HTERT RPE-1 (cell line): ENCODE results near the gene MRC1.

ENCODE experiments used
- in situ Hi-C: fragments of 300-500 bp; cut with MboI; formaldehyde crosslinking; loops from 4 replicates; pipeline ENCODE4 v1.14.3; 2020; ENCODE audit warnings: low sequenced_read_pairs

MRC1 gene

DNA sequence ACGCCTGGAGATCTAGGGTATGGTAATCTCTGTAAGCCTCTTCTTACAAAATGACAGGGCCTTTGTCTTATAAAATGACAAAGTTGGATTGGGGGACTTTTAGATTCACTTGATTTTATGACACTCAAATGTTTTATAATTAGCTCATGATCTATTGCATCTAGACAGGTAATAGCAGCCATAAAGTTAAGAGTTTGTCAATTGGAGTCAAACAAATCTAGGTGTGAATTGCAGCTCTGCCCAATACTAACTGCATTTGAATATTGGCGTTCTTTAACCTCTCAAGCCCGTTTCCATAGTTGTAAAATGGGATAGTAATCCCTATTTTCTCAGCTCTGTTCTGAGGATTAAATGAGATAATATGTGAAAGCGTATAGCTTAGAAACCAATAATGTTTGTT, 14.1 kb upstream of the MRC1 start:
- in situ Hi-C loops, result no loop called here

DNA sequence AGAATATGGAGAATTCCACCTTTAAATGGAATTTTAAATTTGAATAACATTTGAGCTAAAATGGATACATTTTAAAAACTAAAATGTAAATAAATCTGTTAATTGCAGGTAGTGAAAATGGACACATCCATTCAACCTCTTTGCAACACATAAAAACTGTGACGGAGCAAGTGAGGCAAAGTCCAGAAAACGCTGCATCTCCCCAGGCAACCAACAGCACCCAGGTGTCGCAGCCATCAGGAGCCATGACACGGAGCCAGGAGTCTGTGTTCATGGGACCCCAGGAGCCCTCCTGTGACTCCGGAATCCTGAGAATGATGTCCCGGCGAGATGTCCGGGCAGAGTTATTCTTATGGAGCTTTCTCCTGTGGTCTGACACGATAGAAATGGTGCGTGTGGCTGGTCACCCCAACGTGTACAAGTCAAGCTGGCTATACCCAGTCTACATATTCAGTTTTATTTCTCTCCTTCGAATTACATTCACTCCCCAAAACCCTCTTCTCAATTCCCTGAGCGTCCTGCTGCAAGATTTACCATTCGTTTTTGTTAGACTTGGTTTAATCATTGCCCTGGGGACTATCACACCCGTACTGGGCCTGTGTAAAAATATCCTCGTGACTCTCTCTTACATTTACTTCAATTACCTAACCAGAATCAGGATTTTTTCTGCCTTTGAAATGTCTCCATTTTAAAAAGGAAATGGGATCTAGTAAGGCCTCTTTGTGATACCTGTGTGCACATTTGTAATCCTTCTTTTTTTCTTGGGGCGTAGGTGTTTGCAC, 13.1 kb upstream of the MRC1 start:
- in situ Hi-C loops, result no loop called here

DNA sequence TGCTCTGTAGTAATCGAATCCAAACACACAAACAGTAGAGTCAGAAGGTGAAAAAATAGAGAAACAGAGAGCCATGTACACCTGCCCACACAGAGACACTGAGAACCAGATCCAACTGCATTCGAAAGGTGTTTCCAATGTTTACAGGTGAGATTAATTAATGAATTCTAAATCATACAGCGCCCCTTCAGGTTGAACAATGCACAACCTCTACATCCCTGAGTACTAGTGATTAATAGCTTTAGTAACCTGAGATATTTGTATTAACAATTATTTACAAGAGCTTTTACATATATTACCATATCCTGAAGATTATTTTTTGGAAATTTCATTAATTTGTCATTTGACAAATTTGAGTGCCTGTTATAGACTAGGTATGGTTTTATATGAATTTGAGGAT, 7.6 kb upstream of the MRC1 start:
- in situ Hi-C loops, result no loop called here

DNA sequence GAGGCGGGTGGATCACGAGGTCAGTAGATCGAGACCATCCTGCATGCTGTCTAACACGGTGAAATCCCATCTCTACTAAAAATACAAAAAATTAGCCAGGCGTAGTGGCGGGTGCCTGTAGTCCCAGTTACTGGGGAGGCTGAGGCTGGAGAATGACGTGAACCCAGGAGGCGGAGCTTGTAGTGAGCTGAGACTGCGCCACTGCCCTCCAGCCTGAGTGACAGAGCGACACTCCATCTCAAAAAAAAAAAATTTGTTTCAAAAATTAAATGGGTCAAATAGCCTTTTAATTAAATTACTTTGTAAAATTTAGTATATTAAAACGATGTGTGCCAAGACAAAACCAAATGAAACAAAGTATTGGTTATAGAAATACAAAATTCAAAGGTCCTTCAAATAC, 6.8 kb upstream of the MRC1 start:
- in situ Hi-C loops, result no loop called here

DNA sequence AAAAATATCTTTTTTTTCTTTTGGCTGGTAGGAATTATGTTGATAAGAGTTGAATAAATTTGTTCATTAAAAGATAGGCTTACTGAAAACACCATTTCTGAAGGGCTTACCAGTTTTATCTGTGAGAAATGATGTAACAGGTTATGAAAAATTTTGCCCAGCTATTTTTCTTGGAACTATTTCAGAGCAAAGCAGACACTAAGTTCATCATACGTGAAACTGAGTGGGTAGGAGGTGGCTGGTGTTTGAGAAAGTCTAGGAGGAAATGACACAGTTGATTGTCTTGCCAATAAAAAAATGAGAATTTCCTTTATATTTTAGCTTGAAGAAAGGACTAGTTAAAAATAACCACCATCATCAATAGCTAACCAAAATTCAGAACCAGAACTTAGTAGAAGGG, 6.2 kb upstream of the MRC1 start:
- in situ Hi-C loops, result no loop called here

DNA sequence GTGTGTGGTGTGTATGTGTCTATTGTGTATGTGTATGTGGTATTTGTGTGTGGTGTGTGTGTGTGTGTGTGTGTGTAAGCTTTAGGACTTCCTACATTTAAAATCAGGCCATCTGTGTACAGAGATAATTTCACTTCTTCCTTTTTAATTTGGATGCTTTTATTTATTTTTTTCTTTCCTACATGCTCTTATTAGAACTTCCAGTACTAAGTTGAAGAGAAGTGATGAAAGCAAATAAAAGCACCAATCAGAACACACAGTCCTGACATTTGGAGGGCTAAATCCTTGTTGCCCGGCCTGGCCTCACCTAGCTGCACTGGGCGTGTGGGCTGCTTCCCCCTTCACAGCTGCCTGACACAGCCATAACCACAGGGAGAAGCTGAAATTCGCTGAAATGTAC, 3.8 kb upstream of the MRC1 start:
- in situ Hi-C loops, result no loop called here

DNA sequence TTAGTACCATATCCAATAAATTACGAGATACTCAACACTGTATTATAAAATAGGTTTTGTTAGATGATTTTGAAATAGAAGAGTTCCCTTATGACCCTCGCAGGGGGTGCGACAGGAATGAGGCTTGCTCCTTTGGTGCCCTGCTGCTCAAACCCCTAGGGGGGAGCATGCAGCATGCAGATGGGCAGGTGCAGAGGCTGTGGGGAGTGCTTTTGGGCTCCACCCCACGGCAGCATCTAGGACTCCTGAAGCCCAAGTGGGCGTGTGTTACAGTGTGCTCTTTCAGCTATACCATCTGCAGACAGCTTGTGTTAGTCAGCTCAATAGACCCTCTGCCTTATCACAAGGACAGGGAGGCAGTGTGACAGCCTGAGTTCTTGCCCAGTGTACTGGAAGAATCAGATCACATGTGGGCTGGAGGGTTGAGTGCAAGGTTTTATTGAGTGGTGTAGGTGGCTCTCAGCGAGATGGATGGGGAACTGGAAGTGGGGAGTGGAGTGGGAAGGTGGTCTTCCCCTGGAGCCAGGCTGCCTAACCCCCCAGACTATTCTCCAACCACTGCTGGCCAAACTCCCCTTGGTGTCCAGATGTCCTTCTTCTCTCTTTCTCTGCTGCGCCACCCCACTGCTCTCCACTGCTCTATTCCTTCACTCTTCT, 3.1 kb upstream of the MRC1 start:
- in situ Hi-C loops, result no loop called here

DNA sequence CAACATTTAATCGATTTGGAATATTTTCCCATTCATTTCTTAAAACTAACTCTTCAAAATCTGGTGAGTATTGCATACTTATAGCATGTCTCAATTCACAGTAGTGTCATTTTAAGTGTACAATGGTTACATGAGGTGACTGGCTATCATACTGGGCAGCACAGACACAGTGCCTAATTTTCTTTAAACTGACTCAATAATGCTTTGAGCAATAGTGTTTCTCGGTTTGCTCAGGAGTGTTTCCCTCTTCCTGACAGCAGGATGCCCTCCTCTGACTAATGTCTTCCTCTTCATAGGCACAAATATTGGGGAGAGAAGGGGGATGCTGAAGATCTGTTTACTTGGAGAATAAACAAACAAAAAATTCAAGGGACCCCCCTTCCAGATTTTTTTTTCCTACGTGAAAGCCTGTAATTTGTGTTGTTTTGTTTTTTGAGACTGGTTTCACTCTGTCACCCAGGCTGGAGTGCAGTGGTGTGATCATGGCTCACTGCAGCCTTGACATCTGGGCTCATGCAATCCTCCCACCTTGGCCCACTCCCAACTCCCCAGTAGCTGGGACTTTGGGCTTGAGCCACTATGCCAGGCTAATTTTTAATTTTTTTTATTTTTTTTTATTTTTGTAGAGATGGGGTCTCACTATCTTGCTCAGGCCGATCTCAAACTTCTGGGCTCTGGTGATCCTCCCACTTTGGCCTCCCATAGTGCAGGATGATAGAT, 2.2 kb downstream of the MRC1 start:
- in situ Hi-C loops, result no loop called here

DNA sequence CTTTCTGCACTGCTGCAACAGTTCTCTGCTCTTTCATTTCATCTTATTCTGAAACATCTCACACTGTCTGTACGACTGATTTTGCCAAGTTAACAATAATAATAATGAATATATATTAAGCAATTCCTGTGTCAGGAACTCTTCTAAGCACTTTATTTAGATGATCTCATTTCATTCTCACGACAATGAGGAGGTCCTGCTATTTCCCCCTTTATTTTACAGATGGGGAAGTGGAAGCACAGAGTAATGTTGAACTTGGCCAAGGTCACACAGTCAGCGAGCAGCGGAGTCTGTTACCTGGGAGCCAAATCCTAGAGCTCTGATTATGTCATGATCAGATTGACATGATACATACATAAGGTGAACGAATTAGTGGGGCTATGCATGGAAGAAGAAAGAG, 5.8 kb downstream of the MRC1 start:
- in situ Hi-C loops, result no loop called here

DNA sequence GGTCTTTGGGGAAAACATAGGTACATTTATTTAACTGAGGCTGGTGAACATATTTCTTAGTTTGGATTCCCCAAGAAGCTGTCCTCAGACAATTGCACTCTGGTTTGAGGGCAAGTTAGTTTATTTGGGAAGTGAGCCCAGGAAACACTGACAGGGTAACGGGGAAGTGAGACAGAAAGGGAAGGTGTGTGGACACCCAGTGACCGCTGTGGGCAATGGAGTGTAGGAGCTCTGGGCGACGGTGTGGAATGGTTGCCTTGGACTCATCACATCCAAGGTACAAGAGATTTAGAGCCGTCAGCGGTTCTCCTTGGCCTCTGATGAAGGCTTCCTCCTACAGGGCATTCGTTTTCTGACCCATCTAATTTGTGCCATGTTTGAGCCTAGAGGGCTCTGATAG, 7.1 kb downstream of the MRC1 start:
- in situ Hi-C loops, result no loop called here

DNA sequence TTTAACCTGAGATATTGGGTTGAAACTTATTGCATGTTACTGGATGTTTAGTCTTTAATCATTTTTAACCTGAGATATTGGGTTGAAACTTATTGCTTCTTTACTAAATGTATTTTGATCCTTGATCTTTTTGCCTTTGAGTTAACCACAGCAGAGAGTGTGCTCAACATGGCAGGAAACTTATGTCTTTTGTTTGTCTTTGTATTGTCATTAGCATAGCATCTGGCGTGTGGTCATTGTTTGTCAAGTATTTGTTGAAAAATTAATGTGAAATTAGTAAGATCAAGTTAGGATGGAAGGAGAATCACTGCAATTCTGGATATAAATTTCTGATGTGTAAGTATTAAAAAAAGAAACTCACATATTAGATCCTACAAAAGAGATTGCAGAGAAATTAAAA, 8.2 kb downstream of the MRC1 start:
- in situ Hi-C loops, result no loop called here

DNA sequence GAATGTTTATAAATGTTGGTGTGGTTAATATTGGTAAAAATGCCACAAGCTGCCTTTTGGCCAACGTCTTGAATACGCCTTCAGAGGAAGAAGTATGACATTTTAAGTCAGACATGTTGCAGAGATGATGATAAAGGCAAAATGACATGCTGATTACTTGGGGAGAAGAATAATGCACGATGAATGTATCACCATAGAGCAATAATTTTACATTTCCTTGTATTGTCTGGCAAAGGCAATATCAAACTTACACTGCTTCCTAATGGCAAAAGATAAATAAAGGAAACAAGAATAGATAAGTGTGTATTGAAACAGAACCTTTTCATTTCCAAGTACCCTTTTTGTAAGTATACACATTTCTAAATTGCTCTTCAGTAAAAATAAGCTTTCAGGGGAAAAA, 8.6 kb downstream of the MRC1 start:
- in situ Hi-C loops, result no loop called here

DNA sequence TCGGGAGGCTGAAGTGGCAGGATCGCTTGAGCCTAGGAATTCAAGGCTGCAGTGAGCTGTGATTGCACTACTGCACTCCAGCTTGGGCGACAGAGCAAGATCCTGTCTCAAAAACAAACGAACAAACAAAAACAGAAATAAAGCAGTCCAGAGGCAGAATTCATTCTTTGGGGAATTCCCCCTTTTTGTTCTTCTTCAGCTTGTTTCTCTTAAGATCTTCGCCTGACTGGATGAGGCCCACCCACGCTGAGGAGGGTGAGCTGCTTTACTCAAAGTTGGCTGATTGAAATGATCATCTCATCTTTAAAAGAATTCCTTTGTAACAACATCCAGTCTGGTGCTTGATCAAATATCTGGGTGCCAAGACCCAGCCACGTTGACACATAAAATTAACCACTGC, 10.7 kb downstream of the MRC1 start:
- in situ Hi-C loops, result no loop called here

DNA sequence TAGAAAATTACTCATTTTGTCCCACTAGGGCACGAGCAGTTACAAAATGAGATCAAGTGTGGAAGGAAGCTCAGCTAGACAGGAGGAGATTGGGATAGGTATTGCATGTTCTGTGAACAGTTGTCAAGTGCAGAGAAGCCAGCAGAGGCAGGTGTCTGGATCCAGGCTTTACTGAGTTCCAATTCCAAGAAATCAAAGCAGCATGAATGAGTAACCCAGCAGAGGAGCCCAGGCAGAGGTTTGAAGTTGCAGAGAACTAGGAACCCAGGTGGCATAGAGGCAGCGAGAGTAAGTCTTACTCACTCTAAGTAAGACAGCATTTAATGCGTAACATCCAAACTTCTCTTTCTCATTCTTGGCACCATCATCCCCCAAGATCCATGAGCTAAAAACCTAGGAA, 11.8 kb downstream of the MRC1 start:
- in situ Hi-C loops, result no loop called here

DNA sequence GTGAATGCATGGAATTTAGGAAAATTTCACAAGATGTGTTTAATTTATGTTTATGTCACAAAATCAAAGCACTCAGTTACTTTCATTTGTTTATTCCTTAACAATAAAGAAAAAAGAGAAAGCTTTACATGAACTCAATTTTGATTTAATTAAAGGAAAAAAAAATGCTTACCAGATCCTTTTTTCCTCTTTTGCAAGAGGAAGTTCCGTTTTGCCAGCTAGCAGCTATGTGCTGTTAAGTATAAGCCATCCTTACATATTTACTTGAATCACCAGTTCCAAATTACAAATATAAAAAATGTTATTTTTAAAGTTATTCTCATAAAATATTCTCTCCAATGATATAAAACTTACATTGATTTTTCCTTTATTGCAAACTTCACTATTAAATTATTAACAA, 12.7 kb downstream of the MRC1 start:
- in situ Hi-C loops, result no loop called here

DNA sequence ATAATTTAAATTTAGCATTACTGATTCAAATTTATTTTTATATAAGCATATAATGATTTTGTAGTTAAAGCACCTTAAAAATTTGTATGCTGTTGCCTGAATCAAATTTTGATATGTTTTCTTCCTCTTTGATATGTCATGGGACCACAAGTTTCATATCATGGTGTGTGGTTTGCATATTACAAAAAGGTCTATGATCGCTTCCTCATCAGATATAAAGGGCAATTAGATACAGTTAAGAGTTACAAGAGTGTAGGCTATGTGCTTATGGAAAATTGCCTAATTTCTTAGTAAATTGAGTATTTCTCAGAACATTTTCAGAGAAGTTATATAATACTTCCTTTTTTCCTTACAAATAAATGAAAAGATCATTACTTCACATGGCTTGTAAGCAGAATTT, 22.2 kb downstream of the MRC1 start:
- in situ Hi-C loops, result no loop called here

DNA sequence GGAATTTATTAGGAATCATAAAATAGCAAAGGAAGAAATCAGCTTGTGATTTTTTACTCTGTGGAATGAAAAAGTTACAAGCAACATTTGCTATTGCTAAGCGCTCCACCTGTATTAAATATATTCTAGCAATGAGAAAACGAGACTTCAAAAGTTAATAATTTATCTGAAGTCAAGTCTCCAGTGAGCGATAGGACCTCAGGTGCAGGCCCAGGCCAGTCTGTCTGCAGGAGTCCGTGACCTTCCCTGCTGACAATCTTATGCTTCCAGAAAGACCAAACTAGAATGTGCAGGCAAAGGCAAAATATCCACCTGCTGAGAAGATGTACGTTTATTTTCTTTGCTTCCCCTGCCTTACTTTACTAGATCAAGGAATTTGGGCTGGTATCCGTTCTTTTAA, 22.7 kb downstream of the MRC1 start:
- in situ Hi-C loops, result no loop called here

DNA sequence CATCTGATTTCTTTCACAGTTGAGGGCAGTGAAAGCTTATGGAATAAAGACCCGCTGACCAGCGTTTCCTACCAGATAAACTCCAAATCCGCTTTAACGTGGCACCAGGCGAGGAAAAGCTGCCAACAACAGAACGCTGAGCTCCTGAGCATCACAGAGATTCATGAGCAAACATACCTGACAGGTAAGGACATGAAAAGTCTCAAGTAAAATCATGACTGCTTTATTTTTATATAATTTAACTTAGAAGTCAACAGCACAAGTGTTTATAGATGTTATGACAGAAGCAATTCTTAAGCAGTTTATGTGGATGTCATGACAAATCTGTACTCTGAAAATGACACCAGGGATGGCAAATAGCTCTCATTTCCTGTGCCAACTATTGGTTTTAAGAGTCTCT, 24.5 kb downstream of the MRC1 start:
- in situ Hi-C loops, result no loop called here

DNA sequence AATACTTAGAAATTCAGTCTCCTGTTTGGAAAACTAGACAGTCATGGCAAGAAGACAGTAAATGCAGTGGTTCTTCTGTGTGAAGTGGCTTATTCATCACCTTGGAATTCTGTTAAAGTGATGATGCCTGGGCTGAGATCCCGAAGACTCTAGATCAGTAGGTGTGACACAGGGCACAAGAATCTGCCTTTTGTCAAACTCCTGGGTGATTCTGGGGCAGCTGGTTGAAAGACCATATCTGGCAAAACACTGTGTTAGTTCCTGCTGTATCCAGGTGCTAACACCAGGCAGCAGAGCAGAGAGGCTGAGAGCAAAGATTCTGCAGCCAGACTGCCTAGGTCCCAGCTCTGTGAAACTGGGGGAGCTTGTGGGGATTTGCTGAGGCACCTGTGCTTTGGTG, 26.5 kb downstream of the MRC1 start:
- in situ Hi-C loops, result no loop called here

DNA sequence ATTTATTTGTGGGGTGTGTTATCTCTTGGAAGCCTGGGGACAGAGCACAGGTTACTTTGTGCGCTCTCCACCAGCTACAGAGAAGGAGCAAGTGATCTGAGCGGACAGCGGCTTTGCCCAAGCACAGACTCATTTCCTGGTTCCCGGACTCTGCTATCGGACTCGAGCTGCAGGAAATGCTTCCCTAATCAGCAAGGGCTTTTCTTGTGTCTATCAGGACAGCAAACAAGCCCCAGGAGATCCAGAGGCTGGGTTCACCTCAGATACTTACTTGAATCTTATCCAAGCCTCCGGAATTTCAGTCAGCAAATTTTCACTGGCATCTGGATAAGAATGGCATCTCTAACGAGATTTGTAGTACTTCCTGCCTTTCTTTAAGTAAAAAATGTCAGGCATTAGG, 27.8 kb downstream of the MRC1 start:
- in situ Hi-C loops, result no loop called here

DNA sequence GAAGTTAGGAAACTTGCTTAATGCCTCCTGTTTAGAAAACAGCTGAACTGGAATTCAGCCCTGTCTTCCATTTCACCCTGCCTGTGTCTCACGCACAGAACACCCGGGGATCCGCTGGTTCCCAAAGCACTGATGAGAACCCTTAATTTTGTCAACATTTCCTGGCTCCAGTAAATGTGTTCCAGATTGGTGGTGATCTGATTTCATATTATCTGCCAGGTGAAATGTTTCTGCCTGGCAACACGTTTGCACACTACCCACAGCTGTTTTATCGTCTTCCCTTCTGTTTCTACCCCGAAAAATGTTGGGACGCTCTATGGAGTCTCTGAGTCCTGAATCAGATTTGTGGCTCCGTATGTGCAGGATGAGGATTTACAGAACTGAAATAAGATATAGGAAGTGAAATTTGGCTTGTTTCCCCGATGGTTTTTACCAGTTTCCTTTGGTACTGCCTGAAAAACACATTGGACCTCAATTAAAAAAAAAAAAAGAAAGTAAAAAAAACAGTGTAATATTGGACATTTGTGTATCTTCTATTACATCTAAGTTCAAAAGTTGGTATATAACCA, 29.0 kb downstream of the MRC1 start:
- in situ Hi-C loops, result no loop called here

DNA sequence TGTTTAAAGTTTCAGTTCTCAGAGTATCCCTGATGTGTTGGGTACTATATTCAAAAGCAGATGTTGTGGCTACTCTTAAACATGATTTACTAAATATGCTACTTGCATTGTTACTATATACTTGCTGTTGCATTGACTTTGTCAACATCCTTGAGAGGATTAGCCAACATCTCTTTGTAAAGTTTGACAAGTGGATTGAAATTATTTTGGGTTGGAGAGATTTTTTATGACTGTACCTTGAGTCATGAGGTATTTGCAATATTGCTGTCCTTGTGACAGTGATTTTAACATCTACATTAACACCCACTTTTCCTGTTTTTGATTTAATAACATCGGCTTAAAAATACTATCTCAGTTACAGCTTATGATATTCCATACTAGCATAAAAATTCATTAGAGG, 31.9 kb downstream of the MRC1 start:
- in situ Hi-C loops, result no loop called here
